H9 (cell line): Measurements from ENCODE around the gene COX7B2. TPM values are rescaled to one million over a fixed set of nuclear protein-coding genes. Genes with fewer than 3 reads are reported as not detected.

ENCODE experiments used
- DNase-seq: peaks from one replicate; pipeline ENCODE4 v3.0.0-alpha.2; 2017
- H2AFZ ChIP-seq: one replicate; pipeline ENCODE4 v1.6.1; 2013; ENCODE audit warnings: mild to moderate bottlenecking, low read length, control low read depth, moderate library complexity
- H2AK5ac ChIP-seq: 2 replicates; pipeline ENCODE4 v1.6.1; 2013; ENCODE audit warnings: low read length, control low read depth, mixed read lengths; ENCODE audit not compliant: insufficient read length
- H2BK120ac ChIP-seq: one replicate; pipeline ENCODE4 v1.6.1; 2013; ENCODE audit warnings: low read depth, mild to moderate bottlenecking, low read length, control low read depth, inconsistent platforms; ENCODE audit not compliant: poor library complexity, severe bottlenecking
- H2BK12ac ChIP-seq: 2 replicates; pipeline ENCODE4 v1.6.1; 2013; ENCODE audit warnings: low read length, control low read depth, mixed read lengths, low read depth; ENCODE audit not compliant: insufficient read length
- H2BK15ac ChIP-seq: 2 replicates; pipeline ENCODE4 v1.6.1; 2013; ENCODE audit warnings: low read depth, low read length, control low read depth
- H2BK20ac ChIP-seq: one replicate; pipeline ENCODE4 v1.6.1; 2013; ENCODE audit warnings: low read depth, mild to moderate bottlenecking, low read length, control low read depth, inconsistent platforms; ENCODE audit not compliant: poor library complexity, severe bottlenecking
- H2BK5ac ChIP-seq: 2 replicates; pipeline ENCODE4 v1.6.1; 2013; ENCODE audit warnings: low read length, control low read depth, mixed read lengths; ENCODE audit not compliant: insufficient read length
- H3K14ac ChIP-seq: 2 replicates; pipeline ENCODE4 v1.6.1; 2013; ENCODE audit warnings: low read length, control low read depth; ENCODE audit not compliant: insufficient read depth
- H3K18ac ChIP-seq: 2 replicates; pipeline ENCODE4 v1.6.1; 2013; ENCODE audit warnings: low read depth, mild to moderate bottlenecking, mixed read lengths, low read length, control low read depth; ENCODE audit not compliant: insufficient read length
- H3K23ac ChIP-seq: 2 replicates; pipeline ENCODE4 v1.6.1; 2013; ENCODE audit warnings: low read length, control low read depth, mixed read lengths, low read depth; ENCODE audit not compliant: insufficient read length
- H3K23me2 ChIP-seq: 2 replicates; pipeline ENCODE4 v1.6.1; 2013; ENCODE audit warnings: low read depth, mild to moderate bottlenecking, mixed read lengths, low read length, control low read depth; ENCODE audit not compliant: insufficient read length, poor library complexity, severe bottlenecking
- H3K27ac ChIP-seq: 2 replicates; pipeline ENCODE4 v1.5.1; 2013; ENCODE audit warnings: low read length, control low read depth, mixed read lengths, low read depth; ENCODE audit not compliant: insufficient read length
- H3K27me3 ChIP-seq: 2 replicates; pipeline ENCODE4 v1.6.1; 2013; ENCODE audit warnings: low read length, control low read depth, inconsistent platforms; ENCODE audit not compliant: insufficient read depth
- H3K4ac ChIP-seq: 2 replicates; pipeline ENCODE4 v1.6.1; 2013; ENCODE audit warnings: low read depth, mild to moderate bottlenecking, control low read depth, inconsistent platforms, low read length, moderate library complexity
- H3K4me1 ChIP-seq: 2 replicates; pipeline ENCODE4 v1.6.1; 2013; ENCODE audit warnings: low read length, control low read depth, inconsistent platforms; ENCODE audit not compliant: insufficient read depth
- H3K4me2 ChIP-seq: 2 replicates; pipeline ENCODE4 v1.6.1; 2013; ENCODE audit warnings: low read length, control low read depth, mixed read lengths; ENCODE audit not compliant: insufficient read length, insufficient read depth
- H3K56ac ChIP-seq: 2 replicates; pipeline ENCODE4 v1.6.1; 2013; ENCODE audit warnings: low read depth, mild to moderate bottlenecking, mixed read lengths, low read length, control low read depth; ENCODE audit not compliant: insufficient read length
- H3K79me1 ChIP-seq: 2 replicates; pipeline ENCODE4 v1.6.1; 2013; ENCODE audit warnings: low read depth, mild to moderate bottlenecking, moderate library complexity, low read length, control low read depth, inconsistent platforms; ENCODE audit not compliant: insufficient read depth, poor library complexity, severe bottlenecking
- H3K79me2 ChIP-seq: 2 replicates; pipeline ENCODE4 v1.6.1; 2013; ENCODE audit warnings: low read length, control low read depth, inconsistent platforms; ENCODE audit not compliant: insufficient read depth
- H3K9ac ChIP-seq: 2 replicates; pipeline ENCODE4 v1.6.1; 2013; ENCODE audit warnings: low read length, control low read depth, mixed read lengths; ENCODE audit not compliant: insufficient read length; ENCODE audit errors: extremely low read depth
- H3K9me3 ChIP-seq: one replicate; pipeline ENCODE4 v1.6.1; 2013; ENCODE audit warnings: low read depth, low read length, inconsistent platforms; ENCODE audit not compliant: control insufficient read depth
- H3T11ph ChIP-seq: one replicate; pipeline ENCODE4 v1.6.1; 2013; ENCODE audit warnings: mild to moderate bottlenecking, low read length, control low read depth, inconsistent platforms
- H4K20me1 ChIP-seq: one replicate; pipeline ENCODE4 v1.6.1; 2013; ENCODE audit not compliant: control insufficient read depth, insufficient read length, insufficient read depth
- H4K5ac ChIP-seq: 2 replicates; pipeline ENCODE4 v1.6.1; 2013; ENCODE audit warnings: low read depth, mild to moderate bottlenecking, mixed read lengths, low read length, control low read depth; ENCODE audit not compliant: insufficient read length
- H4K8ac ChIP-seq: replicated peaks from 2 replicates; pipeline ENCODE4 v1.6.1; 2013; ENCODE audit warnings: low read length, control low read depth, mixed read lengths, low read depth; ENCODE audit not compliant: insufficient read length
- H4K91ac ChIP-seq: 2 replicates; pipeline ENCODE4 v1.6.1; 2013; ENCODE audit warnings: low read depth, mild to moderate bottlenecking, moderate library complexity, mixed read lengths, low read length, control low read depth; ENCODE audit not compliant: insufficient read length
- H3K27ac Mint-ChIP-seq, 3 experiments: 2 replicates in 2 of 3; 3 replicates in 1 of 3; pipeline ENCODE4 v1.8.0; 2020 to 2021; ENCODE audit warnings: mixed read lengths in 3 of 3, mild to moderate bottlenecking in 1 of 3, moderate library complexity in 1 of 3
- H3K27me3 Mint-ChIP-seq: 2 replicates; pipeline ENCODE4 v1.8.0; 2021; ENCODE audit warnings: low read depth, mild to moderate bottlenecking, moderate library complexity, mixed read lengths
- H3K36me3 Mint-ChIP-seq, 3 experiments: 2 replicates in 2 of 3; 3 replicates in 1 of 3; pipeline ENCODE4 v1.8.0; 2020 to 2021; ENCODE audit warnings: low read depth in 3 of 3, mixed read lengths in 3 of 3; ENCODE audit not compliant: insufficient read depth in 1 of 3
- H3K4me1 Mint-ChIP-seq, 2 experiments: 2 replicates each; pipeline ENCODE4 v1.8.0; 2020; ENCODE audit warnings: mixed read lengths in 2 of 2
- H3K4me3 Mint-ChIP-seq, 2 experiments: 2 replicates in 1 of 2; 3 replicates in 1 of 2; pipeline ENCODE4 v1.8.0; 2020 to 2021; ENCODE audit warnings: mild to moderate bottlenecking in 2 of 2, mixed read lengths in 2 of 2, moderate library complexity in 1 of 2
- H3K9me3 Mint-ChIP-seq, 2 experiments: 2 replicates in 1 of 2; 3 replicates in 1 of 2; pipeline ENCODE4 v1.8.0; 2020; ENCODE audit warnings: mild to moderate bottlenecking in 2 of 2, mixed read lengths in 2 of 2, moderate library complexity in 1 of 2
- WGBS: extraction: QIAGEN DNeasy Blood & Tissue Kit; methylation state at CpG from one replicate; pipeline ENCODE4 v1.1.7; 2013; ENCODE audit warnings: missing lambda C conversion rate, low lambda C conversion rate, mixed read lengths; ENCODE audit not compliant: insufficient read length; ENCODE audit errors: extremely low coverage; 5-methylcytosine and 5-hydroxymethylcytosine counted together
- total RNA-seq: library from RNA; stranded (reverse); gene quantifications from 2 replicates; pipeline ENCODE4 v1.2.1, GENCODE V29; 2021
- TF ChIP-seq, protein P1 (sequence below): fragments of 200-600 bp; sonication (generic); conservative IDR thresholded peaks from 3 replicates; pipeline ENCODE4 v1.8.0; 2021; ENCODE audit warnings: antibody characterized with exemption, mild to moderate bottlenecking

COX7B2 gene
- total RNA-seq, 1 experiment from 2014 or later, result not detected

DNA sequence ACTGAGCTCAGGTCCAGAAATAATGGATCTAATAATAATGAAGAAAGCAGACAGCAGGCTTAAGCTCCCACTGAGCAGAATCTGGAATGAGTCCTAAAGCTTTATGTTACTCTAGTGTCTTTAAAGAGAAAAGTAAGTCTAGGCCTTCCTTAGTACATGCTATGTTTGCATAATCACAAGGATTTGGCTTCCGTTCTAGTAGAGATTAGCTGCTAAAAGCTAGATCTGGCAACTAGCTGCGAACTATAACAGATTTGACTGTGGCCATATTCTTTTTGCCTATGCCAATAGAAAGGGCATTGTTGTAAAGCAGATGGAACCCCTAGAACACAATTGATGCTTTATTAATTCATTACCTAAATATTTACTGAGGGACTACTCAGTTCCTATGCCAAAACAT lies 19.0 kb downstream of the COX7B2 start:
- no peaks in the 10 kb centered on the region for H3K79me1 ChIP-seq
- H4K91ac ChIP-seq, result no peak overlapping the region
- H3K27ac Mint-ChIP-seq, result no peak overlapping the region
- H2AFZ ChIP-seq, result no peak overlapping the region
- no peak overlapping the region for H2AK5ac ChIP-seq
- no CpG with 5 or more reads among the region's 2 CpGs for WGBS
- no peak overlapping the region for H2BK5ac ChIP-seq
- H4K8ac ChIP-seq, result no peak overlapping the region
- no peaks in the 10 kb centered on the region for H4K20me1 ChIP-seq
- no peak overlapping the region for H3K14ac ChIP-seq
- H3K23me2 ChIP-seq, result no peaks in the 10 kb centered on the region
- no peak overlapping the region for H3K23ac ChIP-seq
- no peaks in the 10 kb centered on the region for H3K79me2 ChIP-seq
- no peak overlapping the region for H4K5ac ChIP-seq
- H3K56ac ChIP-seq, result no peak overlapping the region
- H3K4me1 ChIP-seq, result no peaks in the 10 kb centered on the region
- no peak overlapping the region for H2BK120ac ChIP-seq
- H3K9me3 Mint-ChIP-seq, result no peaks in the 10 kb centered on the region
- H2BK12ac ChIP-seq, result no peak overlapping the region
- no peak overlapping the region for H2BK20ac ChIP-seq
- no peak overlapping the region for H3K4ac ChIP-seq
- no peaks in the 10 kb centered on the region for H3K4me1 Mint-ChIP-seq
- H3T11ph ChIP-seq, result no peak overlapping the region
- no peaks in the 10 kb centered on the region for H3K27me3 Mint-ChIP-seq
- H3K18ac ChIP-seq, result no peak overlapping the region
- TF ChIP-seq, protein P1, sequence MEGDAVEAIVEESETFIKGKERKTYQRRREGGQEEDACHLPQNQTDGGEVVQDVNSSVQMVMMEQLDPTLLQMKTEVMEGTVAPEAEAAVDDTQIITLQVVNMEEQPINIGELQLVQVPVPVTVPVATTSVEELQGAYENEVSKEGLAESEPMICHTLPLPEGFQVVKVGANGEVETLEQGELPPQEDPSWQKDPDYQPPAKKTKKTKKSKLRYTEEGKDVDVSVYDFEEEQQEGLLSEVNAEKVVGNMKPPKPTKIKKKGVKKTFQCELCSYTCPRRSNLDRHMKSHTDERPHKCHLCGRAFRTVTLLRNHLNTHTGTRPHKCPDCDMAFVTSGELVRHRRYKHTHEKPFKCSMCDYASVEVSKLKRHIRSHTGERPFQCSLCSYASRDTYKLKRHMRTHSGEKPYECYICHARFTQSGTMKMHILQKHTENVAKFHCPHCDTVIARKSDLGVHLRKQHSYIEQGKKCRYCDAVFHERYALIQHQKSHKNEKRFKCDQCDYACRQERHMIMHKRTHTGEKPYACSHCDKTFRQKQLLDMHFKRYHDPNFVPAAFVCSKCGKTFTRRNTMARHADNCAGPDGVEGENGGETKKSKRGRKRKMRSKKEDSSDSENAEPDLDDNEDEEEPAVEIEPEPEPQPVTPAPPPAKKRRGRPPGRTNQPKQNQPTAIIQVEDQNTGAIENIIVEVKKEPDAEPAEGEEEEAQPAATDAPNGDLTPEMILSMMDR, result no peak
- H3K4me3 Mint-ChIP-seq, result no peak overlapping the region
- no peak for DNase-seq
- no peak overlapping the region for H3K4me2 ChIP-seq
- no peaks in the 10 kb centered on the region for H3K27me3 ChIP-seq
- H3K9ac ChIP-seq, result no peak overlapping the region
- no peaks in the 10 kb centered on the region for H3K9me3 ChIP-seq
- no peak overlapping the region for H2BK15ac ChIP-seq
- H3K27ac ChIP-seq, result no peak overlapping the region
- H3K36me3 Mint-ChIP-seq, result no peaks in the 10 kb centered on the region
